Measurements from ENCODE around the gene EIF3J.
"Not testable (repeated sequence)": the region's sequence is repeated elsewhere in the genome, so short reads cannot be mapped to it uniquely, and the experiment has no call there.

GRCh38 chr15:44560926-44561325 is 24.0 kb downstream of the EIF3J start:
- TF ChIP-seq CTCF (IDR thresholded peaks at IDR 0.05; ENCODE audit: low read depth, low read length); EZH2phosphoT487 (IDR thresholded peaks at IDR 0.05; ENCODE audit: low read depth): not testable (repeated sequence)
